ENCODE results near the gene C1QTNF6.
A peak's percentile ranks its signal among the peaks of the same experiment; 100 is the strongest.
"Not testable (repeated sequence)": the region's sequence is repeated elsewhere in the genome, so short reads cannot be mapped to it uniquely, and the experiment has no call there.

C1QTNF6 gene

DNA sequence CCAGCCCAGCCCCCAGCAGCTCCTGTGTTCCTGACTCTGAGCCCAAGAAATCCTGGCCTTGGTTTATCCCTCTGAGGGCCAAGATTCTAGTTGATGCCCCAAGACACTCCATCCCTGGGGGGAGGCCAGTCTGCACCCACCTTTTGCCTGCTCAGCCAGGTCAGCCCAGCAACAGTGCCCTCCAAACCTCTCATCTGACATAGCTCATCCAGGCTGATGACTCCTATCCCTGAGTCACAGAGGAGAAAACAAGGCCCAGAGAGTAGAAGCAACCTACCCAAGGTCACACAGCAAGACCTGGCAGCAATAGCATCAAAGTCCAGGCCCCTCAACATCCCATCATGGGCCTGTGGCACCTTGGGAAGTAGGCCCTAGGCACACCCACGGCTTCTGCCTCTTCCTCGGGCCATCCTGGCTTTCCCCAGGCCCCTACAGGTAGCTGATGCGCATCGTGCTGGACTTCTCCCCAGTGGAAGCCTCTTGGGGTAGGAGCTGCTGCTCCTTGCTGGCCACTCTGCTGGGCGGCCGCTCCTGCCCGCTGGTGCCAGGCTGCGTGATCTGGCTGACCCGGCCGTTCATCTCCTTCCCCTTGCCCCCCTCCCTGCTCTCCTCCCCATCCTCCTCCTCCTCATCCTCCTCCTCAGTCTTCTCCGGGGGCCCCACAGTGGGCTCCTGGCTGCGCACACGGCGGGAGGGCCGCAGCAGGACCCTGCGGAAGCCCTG lies 18.2 kb upstream of the C1QTNF6 start:
- no peak for DNase-seq

DNA sequence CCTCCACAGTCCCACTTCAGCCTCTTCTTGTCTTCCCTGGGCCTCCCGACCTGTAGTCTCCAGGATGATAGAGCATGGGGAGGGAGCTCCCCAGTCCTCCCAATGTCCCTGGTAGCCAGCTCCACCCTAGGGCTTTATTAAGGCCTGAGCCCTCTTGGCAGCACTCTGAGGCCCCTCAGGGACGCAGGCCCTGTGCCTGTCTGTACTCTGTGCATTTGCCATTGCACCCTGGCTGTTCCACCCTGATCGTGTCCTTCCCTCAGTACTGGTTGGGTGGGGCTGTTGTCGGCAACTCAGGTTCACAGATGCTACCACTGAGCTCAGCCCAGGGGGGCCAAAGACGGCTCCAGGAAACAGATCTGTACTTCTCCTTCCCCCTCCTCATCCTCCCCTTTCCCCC lies 17.0 kb upstream of the C1QTNF6 start:
- no peak for DNase-seq

GRCh38 chr22:37204045-37204655 lies 16.1 kb upstream of the C1QTNF6 start:
- no peak for DNase-seq

- DNase-seq = no peak
These were observed 15.5 kb upstream of the C1QTNF6 start for GRCh38 chr22:37203354-37204044.

- DNase-seq = no peak
These were observed 14.7 kb upstream of the C1QTNF6 start for GRCh38 chr22:37202716-37203115.

DNA sequence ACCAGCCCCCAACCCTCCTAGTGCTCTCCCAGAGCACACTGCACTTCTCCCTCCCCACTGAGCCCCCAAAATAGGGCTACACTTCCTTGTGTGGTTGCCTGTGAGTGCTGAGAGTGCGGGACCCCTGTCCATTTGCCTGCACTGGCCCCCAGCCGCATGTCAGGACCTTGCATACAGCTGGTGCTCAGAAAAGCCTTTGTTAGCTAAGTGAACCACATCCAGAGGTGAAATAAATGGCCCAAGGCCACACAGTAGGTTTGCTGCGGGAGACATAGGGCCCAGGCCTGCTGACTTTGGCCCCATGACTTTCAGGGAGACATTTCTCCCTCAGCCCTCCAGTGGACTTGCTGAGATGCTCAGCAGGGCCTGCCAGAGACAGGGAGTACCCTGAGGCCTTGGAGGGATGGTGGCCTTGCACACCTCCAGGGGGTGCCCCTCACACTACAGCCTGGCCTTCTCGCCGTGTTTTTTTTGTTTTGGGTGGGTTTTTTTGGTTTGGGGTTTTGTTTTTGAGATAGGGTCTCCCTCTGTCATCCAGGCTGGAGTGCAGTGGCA lies 14.0 kb upstream of the C1QTNF6 start:
- DNase-seq = no peak

DNA sequence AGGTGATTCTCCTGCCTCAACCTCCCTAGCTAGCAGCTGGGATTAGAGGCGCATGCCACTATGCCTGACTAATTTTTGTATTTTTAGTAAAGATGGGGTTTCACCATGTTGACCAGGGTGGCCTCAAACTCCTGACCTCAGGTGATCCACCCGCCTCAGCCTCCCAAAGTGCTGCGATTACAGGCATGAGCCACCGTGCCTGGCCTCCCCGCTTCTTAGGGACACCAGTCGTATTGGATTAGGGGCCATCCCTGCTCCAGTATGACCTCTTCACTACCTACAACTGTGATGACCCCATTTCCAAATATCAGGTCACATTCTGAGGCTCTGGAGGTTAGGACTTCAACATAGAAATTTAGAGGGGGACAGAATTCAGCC lies 13.4 kb upstream of the C1QTNF6 start:
- not testable (repeated sequence) for DNase-seq

GRCh38 chr22:37199760-37200108 lies 11.7 kb upstream of the C1QTNF6 start:
- DNase-seq = no peak

GRCh38 chr22:37199103-37199759 lies 11.2 kb upstream of the C1QTNF6 start:
- DNase-seq = peak; percentile 88 to 97

DNA sequence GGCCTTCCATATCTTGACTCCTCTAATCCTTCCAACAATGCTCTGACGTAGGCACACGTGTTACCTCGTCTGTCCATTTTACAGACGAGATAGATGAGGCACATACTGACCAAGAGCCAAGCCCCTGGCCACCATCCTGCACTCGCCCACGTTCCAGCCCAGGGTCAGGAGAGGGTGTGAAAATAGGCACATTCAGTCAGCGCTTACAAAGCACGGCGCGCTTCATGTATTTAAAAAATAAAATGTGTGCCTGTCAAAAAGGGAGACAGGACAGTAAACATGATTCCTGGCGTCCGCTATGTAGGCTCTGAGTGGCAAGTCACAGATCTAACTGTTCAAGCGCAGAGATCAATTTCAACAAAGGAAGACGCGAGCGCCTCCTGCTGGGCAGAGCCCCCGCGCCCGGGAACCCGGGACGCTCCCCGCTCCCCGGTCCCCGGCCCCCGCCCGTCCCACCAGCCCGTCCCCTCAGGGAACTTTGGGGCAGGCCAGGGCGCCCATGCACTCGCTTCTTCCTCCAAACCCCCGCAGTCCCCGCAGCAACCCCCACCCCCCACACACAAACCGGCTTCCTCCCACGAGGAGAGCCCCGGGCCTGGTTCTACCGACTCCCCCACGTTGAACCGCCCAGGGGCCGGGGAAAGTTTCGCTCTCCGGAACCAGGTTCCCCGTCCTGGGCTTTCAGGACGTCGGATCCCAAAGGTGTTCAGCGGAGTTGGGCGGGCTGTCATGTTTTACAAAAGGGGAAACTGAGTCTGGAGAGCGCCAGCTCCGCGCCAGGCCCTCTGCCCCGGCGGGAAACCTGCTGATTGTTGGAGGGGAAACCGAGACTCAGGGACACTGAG lies 10.4 kb upstream of the C1QTNF6 start:
- DNase-seq = peak; percentile 62 to 65

- DNase-seq = no peak
These were observed 9.6 kb upstream of the C1QTNF6 start for GRCh38 chr22:37197451-37198257.

DNA sequence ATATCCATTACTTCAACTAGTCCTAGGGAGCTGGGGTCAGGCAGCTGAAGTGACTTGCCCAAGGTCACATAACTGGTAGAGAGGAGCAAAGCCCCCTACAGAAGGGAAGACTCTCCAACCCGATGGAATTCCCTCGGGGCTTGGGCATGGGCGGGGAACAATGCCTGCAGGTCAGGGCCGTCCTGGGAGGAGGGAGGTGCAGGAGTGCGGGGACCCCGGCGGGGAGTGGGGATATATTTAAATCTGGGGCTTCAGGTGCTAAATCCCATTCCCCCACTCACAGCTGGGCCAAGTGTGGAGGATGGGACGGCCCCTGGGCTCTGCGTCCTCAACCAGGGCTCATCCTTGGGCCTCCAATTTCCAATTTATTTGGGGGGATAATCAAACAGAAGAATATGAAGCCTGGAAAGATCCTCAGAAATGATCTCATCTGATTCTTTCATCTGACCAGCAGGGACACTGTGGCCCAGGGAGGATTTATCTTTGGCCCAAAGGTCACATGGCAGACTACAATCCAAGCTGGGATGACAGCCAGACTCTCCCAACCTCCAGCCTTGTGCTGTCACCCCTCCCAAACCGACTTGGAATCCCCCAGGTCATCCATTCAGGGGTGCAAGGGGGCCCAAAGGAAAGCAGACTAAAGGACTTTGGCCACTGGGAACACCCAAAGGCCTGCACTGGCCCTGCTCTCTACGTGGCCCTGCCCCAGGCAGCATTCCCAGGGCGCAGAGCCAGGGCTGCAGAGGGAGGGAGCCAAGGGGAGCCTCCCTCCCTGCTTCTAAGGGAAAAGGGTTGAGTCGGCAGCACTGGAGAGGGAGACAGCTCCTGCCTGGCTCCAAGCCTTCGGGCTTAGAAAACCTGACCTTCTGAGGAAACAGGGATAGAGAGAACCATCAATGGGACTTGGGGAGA lies 8.7 kb upstream of the C1QTNF6 start:
- no peak for DNase-seq

- DNase-seq = no peak
These were observed 7.9 kb upstream of the C1QTNF6 start for GRCh38 chr22:37195921-37196320.

- no peak for DNase-seq
These were observed 6.7 kb upstream of the C1QTNF6 start for GRCh38 chr22:37194750-37195149.

DNA sequence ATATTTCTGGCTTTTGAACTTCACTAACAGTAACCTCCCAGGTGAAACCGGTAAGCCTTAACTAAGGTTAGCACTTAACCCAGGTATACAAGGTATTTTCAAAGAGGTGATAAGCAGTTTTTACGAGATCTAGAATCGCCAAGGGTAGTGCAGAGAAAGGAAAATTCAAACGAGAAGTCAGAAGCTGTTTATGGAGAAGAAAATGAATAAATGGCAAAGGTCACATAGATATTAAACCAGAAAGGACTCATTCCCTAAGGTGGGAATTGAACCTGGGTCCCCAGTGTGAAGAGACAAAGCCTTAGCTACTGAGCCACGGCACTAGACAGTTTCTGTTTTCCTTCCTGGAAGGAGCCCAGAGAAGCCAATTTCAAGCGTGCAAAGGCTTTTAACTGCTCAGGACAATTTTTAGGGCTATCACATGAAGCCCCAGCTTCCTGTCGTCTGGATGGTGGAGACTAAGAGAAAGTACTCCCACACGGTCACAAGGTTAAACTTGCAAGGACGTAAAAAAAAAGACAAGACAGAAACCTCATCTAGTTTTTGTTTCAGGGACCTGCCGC lies 5.7 kb upstream of the C1QTNF6 start:
- DNase-seq = peak in 1 of 2 donors; percentile 97

DNA sequence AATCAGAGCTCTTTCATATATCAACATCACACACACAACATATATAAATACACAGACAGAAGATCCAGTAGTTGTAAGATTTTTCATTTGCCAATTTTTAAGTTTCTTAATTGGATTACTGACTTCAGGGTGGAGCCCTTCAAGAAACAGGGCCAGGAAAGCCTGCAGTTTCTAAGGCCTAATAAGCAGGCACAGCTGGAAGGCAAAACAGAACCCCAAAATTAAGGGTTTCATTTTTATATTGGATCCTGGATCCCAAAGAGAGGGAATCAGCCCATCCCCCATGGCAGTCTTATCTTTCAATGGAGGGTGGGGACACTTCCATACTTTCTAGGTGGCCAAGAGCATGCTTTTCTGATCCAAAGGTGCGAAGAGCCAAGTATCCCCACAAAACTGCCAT lies 4.7 kb upstream of the C1QTNF6 start:
- DNase-seq = no peak

GRCh38 chr22:37192204-37192603 lies 4.2 kb upstream of the C1QTNF6 start:
- DNase-seq = no peak

- no peak for DNase-seq
These were observed 2.3 kb upstream of the C1QTNF6 start for GRCh38 chr22:37190262-37190780.

GRCh38 chr22:37188901-37189466 lies 937 bp upstream of the C1QTNF6 start:
- DNase-seq = no peak

DNA sequence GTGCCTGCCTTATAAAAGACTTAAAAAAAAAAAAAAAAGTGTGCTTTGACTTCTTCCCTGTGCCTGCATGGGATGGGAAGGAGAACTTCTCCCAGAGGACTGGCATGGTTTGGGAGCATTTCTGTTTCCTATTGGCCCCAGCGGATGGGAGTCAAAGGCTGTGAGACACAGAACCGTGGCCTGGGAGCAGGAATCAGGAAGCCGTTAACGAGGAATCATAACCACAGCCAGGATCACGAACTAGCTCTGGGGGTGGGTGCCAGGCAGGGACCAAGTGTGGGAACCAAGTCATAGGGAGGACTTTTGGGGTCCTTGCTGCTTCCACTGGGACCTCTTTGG lies 526 bp downstream of the C1QTNF6 start:
- DNase-seq = no peak
